GM19035 (cell line): ENCODE results near the gene TRPC6.
"Not testable (repeated sequence)": the region's sequence is repeated elsewhere in the genome, so short reads cannot be mapped to it uniquely, and the experiment has no call there.

Experiments used
- ATAC-seq: cut with Tn5 transposase; IDR thresholded peaks from one replicate; pipeline ENCODE4 v1.9.1; 2021; ENCODE audit not compliant: unreplicated experiment

TRPC6 gene

GRCh38 chr11:101453682-101454081 is 130.1 kb downstream of the TRPC6 start:
- no peak for ATAC-seq

GRCh38 chr11:101448881-101449442 is 134.8 kb downstream of the TRPC6 start:
- ATAC-seq, result no peak

- ATAC-seq, result no peak
Observed at GRCh38 chr11:101446726-101447125, 137.1 kb downstream of the TRPC6 start.

- no peak for ATAC-seq
Observed at GRCh38 chr11:101446238-101446637, 137.6 kb downstream of the TRPC6 start.

GRCh38 chr11:101445761-101446160 is 138.0 kb downstream of the TRPC6 start:
- ATAC-seq, result no peak

GRCh38 chr11:101444851-101445250 is 139.0 kb downstream of the TRPC6 start:
- no peak for ATAC-seq

- no peak for ATAC-seq
Observed at GRCh38 chr11:101444164-101444563, 139.6 kb downstream of the TRPC6 start.

GRCh38 chr11:101442936-101443521 is 140.8 kb downstream of the TRPC6 start:
- no peak for ATAC-seq

- no peak for ATAC-seq
Observed at GRCh38 chr11:101442171-101442570, 141.6 kb downstream of the TRPC6 start.

- ATAC-seq, result no peak
Observed at GRCh38 chr11:101441747-101442146, 142.1 kb downstream of the TRPC6 start.

- ATAC-seq, result no peak
Observed at GRCh38 chr11:101439488-101439887, 144.3 kb downstream of the TRPC6 start.

GRCh38 chr11:101438708-101439107 is 145.1 kb downstream of the TRPC6 start:
- ATAC-seq, result not testable (repeated sequence)

- no peak for ATAC-seq
Observed at GRCh38 chr11:101438126-101438525, 145.7 kb downstream of the TRPC6 start.

- ATAC-seq, result no peak
Observed at GRCh38 chr11:101436511-101437142, 147.2 kb downstream of the TRPC6 start.

- no peak for ATAC-seq
Observed at GRCh38 chr11:101435408-101435973, 148.3 kb downstream of the TRPC6 start.

- ATAC-seq, result no peak
Observed at GRCh38 chr11:101434026-101434643, 149.7 kb downstream of the TRPC6 start.

- no peak for ATAC-seq
Observed at GRCh38 chr11:101433151-101433550, 150.7 kb downstream of the TRPC6 start.

- ATAC-seq, result no peak
Observed at GRCh38 chr11:101429703-101430540, 153.9 kb downstream of the TRPC6 start.

- ATAC-seq, result peak; percentile 49
Observed at GRCh38 chr11:101428918-101429317, 154.9 kb downstream of the TRPC6 start.

- ATAC-seq, result no peak
Observed at GRCh38 chr11:101407324-101407723, 176.5 kb downstream of the TRPC6 start.
